Measurements from ENCODE around the gene KCNQ5. TPM values are rescaled to one million over a fixed set of nuclear protein-coding genes. Genes with fewer than 3 reads are reported as not detected.

KCNQ5 gene
- total RNA-seq, 4 donors from 2014 or later, result 0.96 to 3.4 (median 1.5) TPM

DNA sequence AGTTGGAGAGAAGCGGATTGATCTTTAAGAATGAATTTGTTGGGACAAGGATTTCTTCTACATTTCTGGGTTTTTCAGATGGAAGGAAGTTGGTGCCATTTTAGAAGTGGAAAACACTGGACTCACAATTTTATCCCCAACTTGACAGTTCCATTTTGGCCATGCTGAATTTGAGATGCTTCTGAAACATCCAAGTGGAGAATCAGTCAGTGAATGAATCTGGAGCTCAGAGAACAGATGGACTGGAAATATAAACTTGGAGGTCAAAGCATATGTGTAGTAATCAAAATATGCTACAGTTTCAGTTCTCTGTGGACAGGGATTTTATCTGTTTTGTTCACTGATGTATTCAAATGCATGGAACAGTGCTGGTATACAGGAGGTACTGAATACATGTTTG is 89.9 kb downstream of the KCNQ5 start:
- no peak for TF ChIP-seq POLR2AphosphoS5 (IDR thresholded peaks at IDR 0.05)
- no peak for TF ChIP-seq POLR2A (IDR thresholded peaks at IDR 0.05)
- no peak for TF ChIP-seq EP300 (IDR thresholded peaks at IDR 0.05)
- TF ChIP-seq, protein P1, sequence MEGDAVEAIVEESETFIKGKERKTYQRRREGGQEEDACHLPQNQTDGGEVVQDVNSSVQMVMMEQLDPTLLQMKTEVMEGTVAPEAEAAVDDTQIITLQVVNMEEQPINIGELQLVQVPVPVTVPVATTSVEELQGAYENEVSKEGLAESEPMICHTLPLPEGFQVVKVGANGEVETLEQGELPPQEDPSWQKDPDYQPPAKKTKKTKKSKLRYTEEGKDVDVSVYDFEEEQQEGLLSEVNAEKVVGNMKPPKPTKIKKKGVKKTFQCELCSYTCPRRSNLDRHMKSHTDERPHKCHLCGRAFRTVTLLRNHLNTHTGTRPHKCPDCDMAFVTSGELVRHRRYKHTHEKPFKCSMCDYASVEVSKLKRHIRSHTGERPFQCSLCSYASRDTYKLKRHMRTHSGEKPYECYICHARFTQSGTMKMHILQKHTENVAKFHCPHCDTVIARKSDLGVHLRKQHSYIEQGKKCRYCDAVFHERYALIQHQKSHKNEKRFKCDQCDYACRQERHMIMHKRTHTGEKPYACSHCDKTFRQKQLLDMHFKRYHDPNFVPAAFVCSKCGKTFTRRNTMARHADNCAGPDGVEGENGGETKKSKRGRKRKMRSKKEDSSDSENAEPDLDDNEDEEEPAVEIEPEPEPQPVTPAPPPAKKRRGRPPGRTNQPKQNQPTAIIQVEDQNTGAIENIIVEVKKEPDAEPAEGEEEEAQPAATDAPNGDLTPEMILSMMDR (IDR thresholded peaks at IDR 0.05), result no peak
- WGBS, 2 donors (ENCODE audit: low coverage in 1 of 2), result 82 to 100% methylated on average over 1 of the region's 1 CpG

GRCh38 chr6:72712910-72713309 is 91.0 kb downstream of the KCNQ5 start:
- 71 to 78% methylated on average over 6 of the region's 6 CpGs for WGBS, 2 donors (ENCODE audit: low coverage in 1 of 2)
- Histone ChIP-seq H3K36me3 (no peaks in the 10 kb centered on the region), H3K27me3 (no peaks in the 10 kb centered on the region), H3K27ac (no peak overlapping the region), H3K4me1 (no peaks in the 10 kb centered on the region), H3K9me3 (no peaks in the 10 kb centered on the region), H3K4me3 (no peak overlapping the region)
- ATAC-seq, result no peak
- TF ChIP-seq POLR2AphosphoS5 (IDR thresholded peaks at IDR 0.05) (no peak), POLR2A (IDR thresholded peaks at IDR 0.05) (no peak), EP300 (IDR thresholded peaks at IDR 0.05) (no peak)
- TF ChIP-seq, protein P1 (IDR thresholded peaks at IDR 0.05), result no peak

More for the DNA sequence above, 89.9 kb downstream of the KCNQ5 start:
- Histone ChIP-seq H3K27me3 (no peaks in the 10 kb centered on the region), H3K27ac (no peak overlapping the region), H3K9me3 (no peaks in the 10 kb centered on the region), H3K36me3 (no peaks in the 10 kb centered on the region), H3K4me3 (no peak overlapping the region), H3K4me1 (no peaks in the 10 kb centered on the region)
- no peak for ATAC-seq

GRCh38 chr6:72715119-72715518 is 93.3 kb downstream of the KCNQ5 start:
- TF ChIP-seq POLR2A (IDR thresholded peaks at IDR 0.05) (no peak), EP300 (IDR thresholded peaks at IDR 0.05) (no peak), POLR2AphosphoS5 (IDR thresholded peaks at IDR 0.05) (no peak)
- TF ChIP-seq, protein P1 (IDR thresholded peaks at IDR 0.05), result no peak
- Histone ChIP-seq H3K4me1 (no peaks in the 10 kb centered on the region), H3K9me3 (no peaks in the 10 kb centered on the region), H3K27ac (no peak overlapping the region), H3K4me3 (no peak overlapping the region), H3K27me3 (no peaks in the 10 kb centered on the region), H3K36me3 (no peaks in the 10 kb centered on the region)
- 74 to 78% methylated on average over 4 to 5 of the region's 5 CpGs for WGBS, 2 donors (ENCODE audit: low coverage in 1 of 2)
- no peak for ATAC-seq

DNA sequence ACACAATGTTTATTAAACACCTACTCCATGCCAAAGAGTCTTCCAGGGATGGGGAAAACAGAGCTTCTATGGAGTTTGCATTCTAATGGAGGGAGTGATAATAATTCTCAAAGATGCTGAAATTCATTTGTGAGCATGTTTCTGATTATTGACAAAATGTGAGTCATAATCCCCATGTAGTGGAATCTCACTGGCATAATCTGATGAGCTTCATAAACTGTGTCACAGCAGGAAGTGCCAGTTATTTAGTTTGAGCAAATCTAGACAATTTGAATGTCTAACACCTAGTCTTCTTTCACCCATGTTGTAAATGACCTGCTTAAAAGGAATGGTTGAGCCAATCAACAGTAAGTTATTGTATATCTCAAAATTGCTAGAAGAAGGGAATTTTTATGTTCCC is 95.1 kb downstream of the KCNQ5 start:
- Histone ChIP-seq H3K4me1 (no peaks in the 10 kb centered on the region), H3K9me3 (no peaks in the 10 kb centered on the region), H3K4me3 (no peak overlapping the region), H3K27me3 (no peaks in the 10 kb centered on the region), H3K36me3 (no peaks in the 10 kb centered on the region), H3K27ac (no peak overlapping the region)
- no peak for TF ChIP-seq EP300 (IDR thresholded peaks at IDR 0.05)
- no peak for TF ChIP-seq POLR2A (IDR thresholded peaks at IDR 0.05)
- TF ChIP-seq POLR2AphosphoS5 (IDR thresholded peaks at IDR 0.05), result no peak
- TF ChIP-seq, protein P1 (IDR thresholded peaks at IDR 0.05), result no peak
- no peak for ATAC-seq

- 71 to 75% methylated on average over 2 of the region's 2 CpGs for WGBS, 2 donors (ENCODE audit: low coverage in 1 of 2)
- ATAC-seq, result no peak
- Histone ChIP-seq H3K36me3 (no peaks in the 10 kb centered on the region), H3K4me3 (no peak overlapping the region), H3K9me3 (no peaks in the 10 kb centered on the region), H3K27ac (no peak overlapping the region), H3K27me3 (no peaks in the 10 kb centered on the region), H3K4me1 (no peaks in the 10 kb centered on the region)
- TF ChIP-seq POLR2A (IDR thresholded peaks at IDR 0.05), result no peak
- TF ChIP-seq, protein P1 (IDR thresholded peaks at IDR 0.05), result no peak
- TF ChIP-seq EP300 (IDR thresholded peaks at IDR 0.05), result no peak
- no peak for TF ChIP-seq POLR2AphosphoS5 (IDR thresholded peaks at IDR 0.05)
Measured at GRCh38 chr6:72720464-72720863, 98.6 kb downstream of the KCNQ5 start.
